A549 (cell line): Measurements from ENCODE around the gene SETX. TPM values are rescaled to one million over a fixed set of nuclear protein-coding genes. Genes with fewer than 3 reads are reported as not detected.
A peak's percentile ranks its signal among the peaks of the same experiment; 100 is the strongest.

Experiments
- ATAC-seq, 2 experiments: fragments of 200-7000 bp in 1 of 2; fragments of >200 bp in 1 of 2; cut with Nextera tagmentation in 1 of 2; cut with Tn5 transposase in 1 of 2; 3 replicates each; pipeline versions ENCODE4 v1.8.0 to v1.9.1; 2018 to 2020; ENCODE audit warnings: mild to moderate bottlenecking in 1 of 2, moderate library complexity in 1 of 2
- CTCF ChIA-PET: fragments of 300-600 bp; sonication (Branson Sonifier 250); formaldehyde crosslinking; extraction: SDS; loops from one replicate; lab custom pipeline; 2021; ENCODE audit warnings: antibody characterized with exemption, inconsistent platforms; lab: Yijun Ruan, JAX
- POLR2A ChIA-PET: fragments of 350-600 bp; formaldehyde crosslinking; extraction: SDS; loops from one replicate; lab custom pipeline; 2021; ENCODE audit warnings: antibody characterized with exemption, inconsistent platforms; lab: Yijun Ruan, JAX
- DNase-seq, 2 experiments: peaks; one replicate each; pipeline versions ENCODE4 v3.0.0 to v3.0.0-alpha.2; 2011 to 2016; ENCODE audit warnings: low read depth in 1 of 2, low spot score in 1 of 2
- FAIRE-seq: peaks from 2 replicates; lab custom pipeline; 2011; peaks lifted over from hg19 to GRCh38; lab: Jason Lieb, UNC
- H3K27ac ChIP-seq, 2 experiments: fragments of >200 bp; sonication (Bioruptor Twin); formaldehyde crosslinking; 3 replicates each; pipeline ENCODE4 v1.5.1; 2016 to 2017
- H3K4me1 ChIP-seq: fragments of >200 bp; sonication (Bioruptor Twin); formaldehyde crosslinking; 3 replicates; pipeline ENCODE4 v1.6.1; 2016
- H3K4me2 ChIP-seq: fragments of >200 bp; sonication (Bioruptor Twin); formaldehyde crosslinking; 3 replicates; pipeline ENCODE4 v1.6.1; 2016
- H3K4me3 ChIP-seq: fragments of >200 bp; sonication (Bioruptor Twin); formaldehyde crosslinking; 3 replicates; pipeline ENCODE4 v1.5.1; 2016
- H3K9me3 ChIP-seq: fragments of >200 bp; sonication (Bioruptor Twin); formaldehyde crosslinking; 3 replicates; pipeline ENCODE4 v1.6.1; 2016
- CHD4 ChIP-seq: fragments of 200-600 bp; sonication (generic); IDR thresholded peaks from 2 replicates; pipeline ENCODE4 v1.6.1; 2016; ENCODE audit warnings: antibody characterized with exemption, mild to moderate bottlenecking, borderline replicate concordance
- CTCF ChIP-seq: fragments of >200 bp; sonication (Bioruptor Twin); formaldehyde crosslinking; IDR thresholded peaks from 3 replicates; pipeline ENCODE4 v1.5.1; 2016
- EP300 ChIP-seq, 2 experiments: fragments of >200 bp; sonication (Bioruptor Twin); formaldehyde crosslinking; IDR thresholded peaks; 2 replicates in 1 of 2; 3 replicates in 1 of 2; pipeline ENCODE4 v1.6.1; 2016 to 2017
- FOSL2 ChIP-seq, 2 experiments: fragments of 450-650 bp in 1 of 2; fragments of >200 bp in 1 of 2; sonication (Bioruptor Twin) in 1 of 2; formaldehyde crosslinking; IDR thresholded peaks; 2 replicates each; pipeline versions ENCODE4 v1.5.0 to v1.6.1; 2016 to 2020; ENCODE audit warnings: mild to moderate bottlenecking in 1 of 2, moderate library complexity in 1 of 2
- GATA3 ChIP-seq: IDR thresholded peaks from 2 replicates; pipeline ENCODE4 v1.6.1; 2012; ENCODE audit warnings: borderline replicate concordance
- HDAC2 ChIP-seq: fragments of 200-600 bp; sonication (generic); IDR thresholded peaks from 2 replicates; pipeline ENCODE4 v1.6.1; 2016
- HMGXB4 ChIP-seq: fragments of 250-450 bp; sonication (Bioruptor Pico); IDR thresholded peaks from 2 replicates; pipeline ENCODE4 v1.5.0; 2021; ENCODE audit warnings: mild to moderate bottlenecking, moderate library complexity, borderline replicate concordance
- HOXA7 ChIP-seq: fragments of 250-450 bp; sonication (Bioruptor Pico); IDR thresholded peaks from 2 replicates; pipeline ENCODE4 v1.5.0; 2020; ENCODE audit warnings: mild to moderate bottlenecking, moderate library complexity
- MAZ ChIP-seq: fragments of 150-350 bp; IDR thresholded peaks from 2 replicates; pipeline ENCODE4 v1.6.1; 2014; ENCODE audit warnings: antibody characterized with exemption, low read depth, low read length, borderline replicate concordance
- PBX3 ChIP-seq: IDR thresholded peaks from 2 replicates; pipeline ENCODE4 v1.6.1; 2012
- RARB ChIP-seq: fragments of 250-450 bp; sonication (Bioruptor Pico); IDR thresholded peaks from 2 replicates; pipeline ENCODE4 v1.8.0; 2021; ENCODE audit warnings: mild to moderate bottlenecking, moderate library complexity
- RCOR1 ChIP-seq: fragments of 150-350 bp; IDR thresholded peaks from 2 replicates; pipeline ENCODE4 v1.6.1; 2014; ENCODE audit warnings: antibody characterized with exemption, low read length, low read depth
- REST ChIP-seq: fragments of 200-600 bp; sonication (generic); IDR thresholded peaks from 2 replicates; pipeline ENCODE4 v1.6.1; 2016; ENCODE audit warnings: antibody characterized with exemption, mild to moderate bottlenecking, moderate library complexity
- TP53 ChIP-seq: fragments of 250-450 bp; sonication (Bioruptor Pico); IDR thresholded peaks from 2 replicates; pipeline ENCODE4 v1.5.0; 2021; ENCODE audit warnings: mild to moderate bottlenecking, moderate library complexity
- WGBS: methylation state at CpG from one replicate; pipeline ENCODE4 v1.1.6; 2017; ENCODE audit errors: missing lambda C conversion rate; 5-methylcytosine and 5-hydroxymethylcytosine counted together
- polyA plus RNA-seq, 4 experiments: library from polyadenylated mRNA; depleted of rRNA in 3 of 4; stranded (reverse); fragments of >200 nt; fragmentation: RNase III in 1 of 4; extraction: RNeasy Plus Mini Kit Qiagen cat#74134 plus additional on column Dnase treatment in 1 of 4; gene quantifications; 2 replicates in 3 of 4; 3 replicates in 1 of 4; pipeline ENCODE4 v1.2.3, GENCODE V29; 2011 to 2017

The SETX gene
- polyA plus RNA-seq, 2 of the 4 experiments (the other 2 are of a cell fraction) = 14.7 to 34.3 TPM

- no peaks in the 10 kb centered on the region for H3K9me3 ChIP-seq
- H3K4me2 ChIP-seq = no peak overlapping the region
- DNase-seq (no peak), FAIRE-seq (no peak)
- CTCF ChIA-PET = interaction anchor here (0.7 to 1.4 kb wide), 4 partner anchors 8 to 53 kb away, joined by 3 read pairs; no protein-coding TSS in a partner anchor
- no peak overlapping the region for H3K4me3 ChIP-seq
- TF ChIP-seq CTCF (no peak), HMGXB4 (CRISPR knock-in tag) (no peak), GATA3 (no peak), MAZ (no peak), PBX3 (no peak), HDAC2 (no peak), HOXA7 (CRISPR knock-in tag) (no peak), FOSL2 (IDR thresholded peaks at IDR 0.05) (no peak), FOSL2 (CRISPR knock-in tag; IDR thresholded peaks at IDR 0.05) (no peak), CHD4 (no peak), TP53 (CRISPR knock-in tag) (no peak)
- TF ChIP-seq, all 56 proteins: peak for 0
- POLR2A ChIA-PET = no interaction called here
- no peak overlapping the region for H3K27ac ChIP-seq
- no peak for ATAC-seq
- H3K4me1 ChIP-seq = no peaks in the 10 kb centered on the region
Measured at GRCh38 chr9:132312426-132312825, 42.4 kb downstream of the SETX start.

GRCh38 chr9:132311978-132312377, 42.8 kb downstream of the SETX start:
- ChIA-PET POLR2A (no interaction called here), CTCF (interaction anchor here (0.7 to 1.4 kb wide), 5 partner anchors 8 to 53 kb away, joined by 3 read pairs; no protein-coding TSS in a partner anchor)
- FAIRE-seq (no peak), ATAC-seq (no peak)
- no peaks in the 10 kb centered on the region for H3K9me3 ChIP-seq
- H3K27ac ChIP-seq = no peak overlapping the region
- H3K4me3 ChIP-seq = no peak overlapping the region
- TF ChIP-seq RCOR1 (no peak), GATA3 (no peak), REST (peak; percentile 32; the same call in 1 of the 2 replicates), RARB (CRISPR knock-in tag) (no peak), EP300 (IDR thresholded peaks at IDR 0.05) (no peak)
- TF ChIP-seq, all 56 proteins: peak for 1
- Histone ChIP-seq H3K4me1 (no peaks in the 10 kb centered on the region), H3K4me2 (no peak overlapping the region)
- 93% methylated on average over 4 of the region's 4 CpGs for WGBS
- no peak for DNase-seq
